ENCODE measurements around the gene KATNIP. TPM values are rescaled to one million over a fixed set of nuclear protein-coding genes. Genes with fewer than 3 reads are reported as not detected.

Gene KATNIP
- total RNA-seq, 4 donors from 2014 or later, result 41.3 to 82.8 (median 70.9) TPM

GRCh38 chr16:27506771-27507170, 43.2 kb upstream of the KATNIP start:
- no peak overlapping the region for H3K27ac ChIP-seq
- H3K36me3 ChIP-seq, result peaks cover 67 to 88% of the 10 kb centered on the region in 2 donors
- peaks cover 5 to 7% of the 10 kb centered on the region in 2 donors for H3K4me1 ChIP-seq
- H3K4me3 ChIP-seq (replicated peaks in 1 of 3), result no peak overlapping the region
- H3K27me3 ChIP-seq, result no peaks in the 10 kb centered on the region
- intact Hi-C loops (cut with DNase I), result no loop called here
- no peak for DNase-seq
- 93 to 94% methylated on average over 17 of the region's 17 CpGs for WGBS, 2 donors
- no peaks in the 10 kb centered on the region for H3K9me3 ChIP-seq
- TF ChIP-seq POLR2A (IDR thresholded peaks at IDR 0.05) (no peak), CTCF (IDR thresholded peaks at IDR 0.05) (no peak)

- Histone ChIP-seq H3K4me3 (replicated peaks in 1 of 3) (no peak overlapping the region), H3K27me3 (no peaks in the 10 kb centered on the region), H3K9me3 (no peaks in the 10 kb centered on the region), H3K36me3 (peaks cover 53 to 71% of the 10 kb centered on the region in 2 donors), H3K4me1 (peaks cover 14 to 16% of the 10 kb centered on the region in 2 donors), H3K27ac (no peak overlapping the region)
- 79 to 81% methylated on average over 9 of the region's 9 CpGs for WGBS, 2 donors
- intact Hi-C loops (cut with DNase I), result no loop called here
- TF ChIP-seq POLR2A (IDR thresholded peaks at IDR 0.05), result no peak
- TF ChIP-seq CTCF (IDR thresholded peaks at IDR 0.05), result no peak
- DNase-seq, result no peak
Measured at GRCh38 chr16:27508476-27508875, 41.5 kb upstream of the KATNIP start.

- WGBS, 2 donors, result 58 to 67% methylated on average over 22 of the region's 22 CpGs
Measured at GRCh38 chr16:27511657-27512448, 38.1 kb upstream of the KATNIP start.

GRCh38 chr16:27514806-27515205, 35.1 kb upstream of the KATNIP start:
- no peaks in the 10 kb centered on the region for H3K27me3 ChIP-seq
- H3K27ac ChIP-seq, result peak overlapping the region in 2 of 3 donors; percentile 61 to 64
- H3K4me1 ChIP-seq, result peaks cover 25 to 39% of the 10 kb centered on the region in 2 donors
- intact Hi-C loops (cut with DNase I), result no loop called here
- H3K9me3 ChIP-seq, result no peaks in the 10 kb centered on the region
- no peak for TF ChIP-seq CTCF (IDR thresholded peaks at IDR 0.05)
- no peak for TF ChIP-seq POLR2A (IDR thresholded peaks at IDR 0.05)
- peaks cover 5 to 17% of the 10 kb centered on the region in 2 donors for H3K36me3 ChIP-seq
- peak; percentile 67 for DNase-seq
- 47 to 63% methylated on average over 12 of the region's 12 CpGs for WGBS, 2 donors
- H3K4me3 ChIP-seq (replicated peaks in 1 of 3), result no peak overlapping the region

More at GRCh38 chr16:27511657-27512448, 38.1 kb upstream of the KATNIP start:
- Histone ChIP-seq H3K4me3 (replicated peaks in 1 of 3) (no peak overlapping the region), H3K9me3 (no peaks in the 10 kb centered on the region), H3K36me3 (peaks cover 21 to 38% of the 10 kb centered on the region in 2 donors), H3K4me1 (peaks cover 25 to 34% of the 10 kb centered on the region in 2 donors), H3K27me3 (no peaks in the 10 kb centered on the region), H3K27ac (peak overlapping the region; percentile 28 to 88 (median 69))
- TF ChIP-seq CTCF (IDR thresholded peaks at IDR 0.05), result peak in 4 of 6 experiments; percentile 40 to 53 (median 43)
- no peak for TF ChIP-seq POLR2A (IDR thresholded peaks at IDR 0.05)
- DNase-seq, result peak; percentile 92 to 93
- intact Hi-C loops (cut with DNase I), result no loop called here

- Histone ChIP-seq H3K27ac (peak overlapping the region in 2 of 3 donors; percentile 61 to 64), H3K9me3 (no peaks in the 10 kb centered on the region), H3K4me3 (replicated peaks in 1 of 3) (no peak overlapping the region), H3K36me3 (peaks cover 5 to 8% of the 10 kb centered on the region in 2 donors), H3K4me1 (peaks cover 25 to 39% of the 10 kb centered on the region in 2 donors), H3K27me3 (no peaks in the 10 kb centered on the region)
- TF ChIP-seq CTCF (IDR thresholded peaks at IDR 0.05) (peak; percentile 10 to 54 (median 39)), POLR2A (IDR thresholded peaks at IDR 0.05) (no peak)
- 80 to 89% methylated on average over 2 to 9 of the region's 9 CpGs for WGBS, 2 donors
- intact Hi-C loops (cut with DNase I), result no loop called here
- peak; percentile 21 to 37 for DNase-seq
Measured at GRCh38 chr16:27515874-27516353, 34.0 kb upstream of the KATNIP start.

Data from thyroid gland (tissue), 4 donors.